HG03442 (cell line): Measurements from ENCODE around the gene ABHD17B.

Experiments used
- ATAC-seq: cut with Tn5 transposase; IDR thresholded peaks from one replicate; pipeline ENCODE4 v1.9.1; 2021; ENCODE audit warnings: mild to moderate bottlenecking, moderate library complexity; ENCODE audit not compliant: unreplicated experiment

The ABHD17B gene

GRCh38 chr9:71822935-71823334 lies 88.1 kb downstream of the ABHD17B start:
- ATAC-seq = no peak

GRCh38 chr9:71822456-71822855 lies 88.5 kb downstream of the ABHD17B start:
- ATAC-seq = no peak

GRCh38 chr9:71821405-71821804 lies 89.6 kb downstream of the ABHD17B start:
- no peak for ATAC-seq

- ATAC-seq = no peak
Measured at GRCh38 chr9:71820403-71820921, 90.5 kb downstream of the ABHD17B start.

DNA sequence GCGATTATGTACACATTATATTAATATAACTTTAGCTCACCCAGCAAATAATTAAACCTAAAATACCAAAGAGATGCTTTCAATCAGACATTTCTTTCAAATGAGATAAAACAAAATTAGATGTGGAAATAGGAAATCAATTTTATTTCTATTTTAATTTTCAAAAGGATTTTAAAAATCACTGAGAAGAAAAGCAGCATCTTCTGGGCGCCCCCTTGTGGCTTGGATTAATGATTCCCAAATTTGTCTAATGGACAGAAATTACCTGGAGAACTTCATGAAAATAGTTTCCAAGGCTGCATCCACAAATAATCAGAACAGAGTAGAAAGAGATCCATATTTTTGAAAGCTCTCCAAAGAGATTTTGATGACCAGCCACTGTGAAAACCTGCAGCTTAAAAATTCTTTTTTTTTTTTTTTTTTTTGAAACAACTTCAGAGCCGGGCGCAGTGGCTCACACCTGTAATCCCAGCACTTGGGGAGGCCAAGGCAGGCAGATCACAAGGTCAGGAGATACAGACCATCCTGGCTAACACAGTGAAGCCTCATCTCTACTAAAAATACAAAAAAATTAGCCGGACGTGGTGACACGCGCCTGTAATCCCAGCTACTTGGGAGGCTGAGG lies 91.8 kb downstream of the ABHD17B start:
- ATAC-seq = no peak

GRCh38 chr9:71816916-71817451 lies 94.0 kb downstream of the ABHD17B start:
- ATAC-seq = no peak
